ENCODE data around the gene SPOCK1.

SPOCK1 gene

GRCh38 chr5:137357436-137357835, 141.7 kb downstream of the SPOCK1 start:
- H3K9ac ChIP-seq (ENCODE audit: low read length in 5 of 5), result no peak overlapping the region
- H3K36me3 ChIP-seq (ENCODE audit: control insufficient read depth in 5 of 5, insufficient read depth in 5 of 5, low read length in 5 of 5), result no peaks in the 10 kb centered on the region
- H3K27ac ChIP-seq (ENCODE audit: low read depth, low read length), result no peak overlapping the region
- peaks cover 0 to 5% (median 0%) of the 10 kb centered on the region in 5 donors for H3K27me3 ChIP-seq (ENCODE audit: control insufficient read depth in 5 of 5, insufficient read depth in 4 of 5, low read length in 5 of 5)
- H3K4me1 ChIP-seq (ENCODE audit: control insufficient read depth in 5 of 5, insufficient read depth in 5 of 5, low read length in 5 of 5), result no peaks in the 10 kb centered on the region
- no peak overlapping the region for H3K4me3 ChIP-seq (ENCODE audit: low read depth in 1 of 5, low read length in 5 of 5)
- no peaks in the 10 kb centered on the region for H3K9me3 ChIP-seq (ENCODE audit: control insufficient read depth in 5 of 5, low read length in 5 of 5)

- peaks cover 0 to 5% (median 0%) of the 10 kb centered on the region in 5 donors for H3K27me3 ChIP-seq (ENCODE audit: control insufficient read depth in 5 of 5, insufficient read depth in 4 of 5, low read length in 5 of 5)
- H3K9ac ChIP-seq (ENCODE audit: low read length in 5 of 5), result no peak overlapping the region
- H3K4me3 ChIP-seq (ENCODE audit: low read depth in 1 of 5, low read length in 5 of 5), result no peak overlapping the region
- H3K36me3 ChIP-seq (ENCODE audit: control insufficient read depth in 5 of 5, insufficient read depth in 5 of 5, low read length in 5 of 5), result no peaks in the 10 kb centered on the region
- H3K9me3 ChIP-seq (ENCODE audit: control insufficient read depth in 5 of 5, low read length in 5 of 5), result no peaks in the 10 kb centered on the region
- no peak overlapping the region for H3K27ac ChIP-seq (ENCODE audit: low read depth, low read length)
- H3K4me1 ChIP-seq (ENCODE audit: control insufficient read depth in 5 of 5, insufficient read depth in 5 of 5, low read length in 5 of 5), result no peaks in the 10 kb centered on the region
Observed at GRCh38 chr5:137356127-137356526, 143.0 kb downstream of the SPOCK1 start.

- H3K4me3 ChIP-seq (ENCODE audit: low read depth in 1 of 5, low read length in 5 of 5), result no peak overlapping the region
- no peak overlapping the region for H3K27ac ChIP-seq (ENCODE audit: low read depth, low read length)
- H3K36me3 ChIP-seq (ENCODE audit: control insufficient read depth in 5 of 5, insufficient read depth in 5 of 5, low read length in 5 of 5), result no peaks in the 10 kb centered on the region
- H3K9me3 ChIP-seq (ENCODE audit: control insufficient read depth in 5 of 5, low read length in 5 of 5), result no peaks in the 10 kb centered on the region
- no peaks in the 10 kb centered on the region for H3K4me1 ChIP-seq (ENCODE audit: control insufficient read depth in 5 of 5, insufficient read depth in 5 of 5, low read length in 5 of 5)
- peaks cover 0 to 5% (median 0%) of the 10 kb centered on the region in 5 donors for H3K27me3 ChIP-seq (ENCODE audit: control insufficient read depth in 5 of 5, insufficient read depth in 4 of 5, low read length in 5 of 5)
- H3K9ac ChIP-seq (ENCODE audit: low read length in 5 of 5), result no peak overlapping the region
Observed at GRCh38 chr5:137355708-137356107, 143.4 kb downstream of the SPOCK1 start.

GRCh38 chr5:137352095-137352494, 147.0 kb downstream of the SPOCK1 start:
- no peak overlapping the region for H3K4me3 ChIP-seq (ENCODE audit: low read depth in 1 of 5, low read length in 5 of 5)
- no peaks in the 10 kb centered on the region for H3K9me3 ChIP-seq (ENCODE audit: control insufficient read depth in 5 of 5, low read length in 5 of 5)
- no peaks in the 10 kb centered on the region for H3K36me3 ChIP-seq (ENCODE audit: control insufficient read depth in 5 of 5, insufficient read depth in 5 of 5, low read length in 5 of 5)
- H3K9ac ChIP-seq (ENCODE audit: low read length in 5 of 5), result no peak overlapping the region
- H3K27ac ChIP-seq (ENCODE audit: low read depth, low read length), result no peak overlapping the region
- H3K4me1 ChIP-seq (ENCODE audit: control insufficient read depth in 5 of 5, insufficient read depth in 5 of 5, low read length in 5 of 5), result no peaks in the 10 kb centered on the region
- peaks cover 0 to 5% (median 0%) of the 10 kb centered on the region in 5 donors for H3K27me3 ChIP-seq (ENCODE audit: control insufficient read depth in 5 of 5, insufficient read depth in 4 of 5, low read length in 5 of 5)

GRCh38 chr5:137350791-137351190, 148.3 kb downstream of the SPOCK1 start:
- no peaks in the 10 kb centered on the region for H3K9me3 ChIP-seq (ENCODE audit: control insufficient read depth in 5 of 5, low read length in 5 of 5)
- H3K27me3 ChIP-seq (ENCODE audit: control insufficient read depth in 5 of 5, insufficient read depth in 4 of 5, low read length in 5 of 5), result peaks cover 0 to 5% (median 0%) of the 10 kb centered on the region in 5 donors
- H3K27ac ChIP-seq (ENCODE audit: low read depth, low read length), result no peak overlapping the region
- H3K9ac ChIP-seq (ENCODE audit: low read length in 5 of 5), result no peak overlapping the region
- H3K4me3 ChIP-seq (ENCODE audit: low read depth in 1 of 5, low read length in 5 of 5), result no peak overlapping the region
- H3K36me3 ChIP-seq (ENCODE audit: control insufficient read depth in 5 of 5, insufficient read depth in 5 of 5, low read length in 5 of 5), result no peaks in the 10 kb centered on the region
- H3K4me1 ChIP-seq (ENCODE audit: control insufficient read depth in 5 of 5, insufficient read depth in 5 of 5, low read length in 5 of 5), result no peaks in the 10 kb centered on the region

- Histone ChIP-seq H3K9ac (ENCODE audit: low read length in 5 of 5) (no peak overlapping the region), H3K4me1 (ENCODE audit: control insufficient read depth in 5 of 5, insufficient read depth in 5 of 5, low read length in 5 of 5) (no peaks in the 10 kb centered on the region), H3K9me3 (ENCODE audit: control insufficient read depth in 5 of 5, low read length in 5 of 5) (no peaks in the 10 kb centered on the region), H3K27ac (ENCODE audit: low read depth, low read length) (no peak overlapping the region), H3K36me3 (ENCODE audit: control insufficient read depth in 5 of 5, insufficient read depth in 5 of 5, low read length in 5 of 5) (no peaks in the 10 kb centered on the region), H3K4me3 (ENCODE audit: low read depth in 1 of 5, low read length in 5 of 5) (no peak overlapping the region), H3K27me3 (ENCODE audit: control insufficient read depth in 5 of 5, insufficient read depth in 4 of 5, low read length in 5 of 5) (peaks cover 0 to under 1% (median 0%) of the 10 kb centered on the region in 5 donors)
Observed at GRCh38 chr5:137348759-137349158, 150.4 kb downstream of the SPOCK1 start.

- Histone ChIP-seq H3K4me3 (ENCODE audit: low read depth in 1 of 5, low read length in 5 of 5) (no peak overlapping the region), H3K9me3 (ENCODE audit: control insufficient read depth in 5 of 5, low read length in 5 of 5) (no peaks in the 10 kb centered on the region), H3K9ac (ENCODE audit: low read length in 5 of 5) (no peak overlapping the region), H3K27me3 (ENCODE audit: control insufficient read depth in 5 of 5, insufficient read depth in 4 of 5, low read length in 5 of 5) (no peaks in the 10 kb centered on the region), H3K27ac (ENCODE audit: low read depth, low read length) (no peak overlapping the region), H3K36me3 (ENCODE audit: control insufficient read depth in 5 of 5, insufficient read depth in 5 of 5, low read length in 5 of 5) (no peaks in the 10 kb centered on the region), H3K4me1 (ENCODE audit: control insufficient read depth in 5 of 5, insufficient read depth in 5 of 5, low read length in 5 of 5) (no peaks in the 10 kb centered on the region)
Observed at GRCh38 chr5:137347865-137348264, 151.3 kb downstream of the SPOCK1 start.

GRCh38 chr5:137346281-137346680, 152.8 kb downstream of the SPOCK1 start:
- H3K27me3 ChIP-seq (ENCODE audit: control insufficient read depth in 5 of 5, insufficient read depth in 4 of 5, low read length in 5 of 5), result no peaks in the 10 kb centered on the region
- H3K9ac ChIP-seq (ENCODE audit: low read length in 5 of 5), result no peak overlapping the region
- H3K36me3 ChIP-seq (ENCODE audit: control insufficient read depth in 5 of 5, insufficient read depth in 5 of 5, low read length in 5 of 5), result no peaks in the 10 kb centered on the region
- H3K27ac ChIP-seq (ENCODE audit: low read depth, low read length), result no peak overlapping the region
- H3K4me1 ChIP-seq (ENCODE audit: control insufficient read depth in 5 of 5, insufficient read depth in 5 of 5, low read length in 5 of 5), result no peaks in the 10 kb centered on the region
- no peaks in the 10 kb centered on the region for H3K9me3 ChIP-seq (ENCODE audit: control insufficient read depth in 5 of 5, low read length in 5 of 5)
- H3K4me3 ChIP-seq (ENCODE audit: low read depth in 1 of 5, low read length in 5 of 5), result no peak overlapping the region

GRCh38 chr5:137345396-137345795, 153.7 kb downstream of the SPOCK1 start:
- H3K27ac ChIP-seq (ENCODE audit: low read depth, low read length), result no peak overlapping the region
- no peaks in the 10 kb centered on the region for H3K4me1 ChIP-seq (ENCODE audit: control insufficient read depth in 5 of 5, insufficient read depth in 5 of 5, low read length in 5 of 5)
- H3K9ac ChIP-seq (ENCODE audit: low read length in 5 of 5), result no peak overlapping the region
- H3K36me3 ChIP-seq (ENCODE audit: control insufficient read depth in 5 of 5, insufficient read depth in 5 of 5, low read length in 5 of 5), result no peaks in the 10 kb centered on the region
- no peaks in the 10 kb centered on the region for H3K9me3 ChIP-seq (ENCODE audit: control insufficient read depth in 5 of 5, low read length in 5 of 5)
- no peaks in the 10 kb centered on the region for H3K27me3 ChIP-seq (ENCODE audit: control insufficient read depth in 5 of 5, insufficient read depth in 4 of 5, low read length in 5 of 5)
- no peak overlapping the region for H3K4me3 ChIP-seq (ENCODE audit: low read depth in 1 of 5, low read length in 5 of 5)

GRCh38 chr5:137344723-137345322, 154.3 kb downstream of the SPOCK1 start:
- H3K27me3 ChIP-seq (ENCODE audit: control insufficient read depth in 5 of 5, insufficient read depth in 4 of 5, low read length in 5 of 5), result peaks cover 0 to under 1% (median 0%) of the 10 kb centered on the region in 5 donors
- no peaks in the 10 kb centered on the region for H3K36me3 ChIP-seq (ENCODE audit: control insufficient read depth in 5 of 5, insufficient read depth in 5 of 5, low read length in 5 of 5)
- no peak overlapping the region for H3K27ac ChIP-seq (ENCODE audit: low read depth, low read length)
- no peaks in the 10 kb centered on the region for H3K4me1 ChIP-seq (ENCODE audit: control insufficient read depth in 5 of 5, insufficient read depth in 5 of 5, low read length in 5 of 5)
- no peak overlapping the region for H3K4me3 ChIP-seq (ENCODE audit: low read depth in 1 of 5, low read length in 5 of 5)
- no peak overlapping the region for H3K9ac ChIP-seq (ENCODE audit: low read length in 5 of 5)
- H3K9me3 ChIP-seq (ENCODE audit: control insufficient read depth in 5 of 5, low read length in 5 of 5), result no peaks in the 10 kb centered on the region
